Liver (tissue), 2 donors: ENCODE results near the gene CBR1.

Experiments used
- GABPA ChIP-seq, 2 donors: IDR thresholded peaks in 1 of 2; conservative IDR thresholded peaks in 1 of 2; 2 replicates each; pipeline ENCODE4 v1.6.1; 2016; ENCODE audit warnings: antibody characterized with exemption in 2 of 2, mild to moderate bottlenecking in 1 of 2, moderate library complexity in 1 of 2
- JUND ChIP-seq, 2 donors: IDR thresholded peaks; 2 replicates each; pipeline ENCODE4 v1.6.1; 2016; ENCODE audit warnings: antibody characterized with exemption in 2 of 2
- donor health status: healthy.

DNA sequence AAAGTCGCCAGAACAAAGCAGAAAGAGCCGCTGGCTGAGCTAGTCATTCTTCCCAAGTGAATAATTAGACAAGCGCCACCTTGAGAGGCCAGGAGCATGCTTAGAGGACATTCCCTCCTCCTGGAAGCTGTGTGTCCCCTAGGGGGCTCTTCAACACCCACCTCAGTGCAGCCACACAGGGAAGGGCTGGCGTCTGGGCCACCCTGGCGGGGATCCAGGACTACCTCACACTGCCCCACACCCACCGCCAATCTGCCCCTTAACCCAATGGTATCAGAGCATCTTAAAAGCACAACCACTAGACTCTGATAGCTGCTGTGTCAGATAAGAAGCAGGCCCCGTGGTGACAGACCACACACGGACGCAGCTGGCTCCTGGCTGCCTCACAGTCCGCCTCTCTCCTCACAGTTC, 34.4 kb upstream of the CBR1 start:
- no peak for TF ChIP-seq JUND (IDR thresholded peaks at IDR 0.05)
- no peak for TF ChIP-seq GABPA (IDR thresholded peaks at IDR 0.05 in 1 of 2, conservative IDR thresholded peaks at IDR 0.05 in 1 of 2)
